Mesothelial cell of epicardium (in vitro differentiated cells): ENCODE results near the gene HSD11B2. TPM values are rescaled to one million over a fixed set of nuclear protein-coding genes. Genes with fewer than 3 reads are reported as not detected.

Experiments used
- DNase-seq, 2 experiments: peaks; one replicate each; pipeline ENCODE4 v3.0.0; 2021; ENCODE audit warnings: low spot score in 2 of 2; ENCODE audit not compliant: unreplicated experiment in 2 of 2
- H3K27ac Mint-ChIP-seq: 2 replicates; pipeline ENCODE4 v1.8.0; 2021; ENCODE audit warnings: mixed read lengths
- H3K27me3 Mint-ChIP-seq: 2 replicates; pipeline ENCODE4 v1.8.0; 2021; ENCODE audit warnings: low read depth, mixed read lengths
- H3K36me3 Mint-ChIP-seq: 2 replicates; pipeline ENCODE4 v1.8.0; 2021; ENCODE audit warnings: mixed read lengths
- H3K4me1 Mint-ChIP-seq: 2 replicates; pipeline ENCODE4 v1.8.0; 2021; ENCODE audit warnings: mixed read lengths
- H3K4me3 Mint-ChIP-seq: 2 replicates; pipeline ENCODE4 v1.8.0; 2021; ENCODE audit warnings: mild to moderate bottlenecking, moderate library complexity, mixed read lengths
- H3K9me3 Mint-ChIP-seq: 2 replicates; pipeline ENCODE4 v1.8.0; 2021; ENCODE audit warnings: mixed read lengths
- CTCF ChIP-seq: fragments of 200-600 bp; sonication (generic); IDR thresholded peaks from one replicate; pipeline ENCODE4 v1.5.0; 2021; ENCODE audit warnings: antibody characterized with exemption; ENCODE audit not compliant: unreplicated experiment
- total RNA-seq: library from RNA; stranded (reverse); gene quantifications from 3 replicates; pipeline ENCODE4 v1.2.1, GENCODE V29; 2021

HSD11B2 gene
- total RNA-seq, 1 donor from 2014 or later: 3.7 TPM

GRCh38 chr16:67431775-67432505 is 1.0 kb downstream of the HSD11B2 start:
- H3K36me3 Mint-ChIP-seq: peaks cover under 1% of the 10 kb centered on the region

DNA sequence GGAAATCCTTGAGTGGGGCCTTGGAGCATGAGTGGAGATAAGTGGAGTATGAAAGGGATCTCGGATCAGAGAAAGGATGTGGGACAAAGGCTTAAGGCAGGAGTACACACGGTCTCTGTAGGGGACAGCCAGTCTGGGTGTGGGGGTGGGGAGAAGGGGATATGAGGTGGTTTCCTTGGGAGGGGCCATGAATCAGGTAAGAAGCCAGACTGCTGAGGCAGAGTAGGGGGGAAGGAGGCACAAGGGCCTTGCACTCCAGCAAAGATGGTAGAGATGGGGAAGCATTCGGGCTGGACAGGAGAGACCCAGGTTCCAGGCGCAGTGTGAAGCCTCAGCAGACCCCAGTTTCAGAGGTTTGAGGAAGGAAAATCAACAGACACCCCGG is 1.6 kb downstream of the HSD11B2 start:
- Mint-ChIP-seq H3K4me1 (peaks cover 11% of the 10 kb centered on the region), H3K9me3 (no peaks in the 10 kb centered on the region), H3K36me3 (peaks cover 3% of the 10 kb centered on the region), H3K4me3 (peak overlapping the region; percentile 41), H3K27me3 (peaks cover 45% of the 10 kb centered on the region), H3K27ac (no peak overlapping the region)
- DNase-seq: no peak
- no peak for TF ChIP-seq CTCF

More at GRCh38 chr16:67431775-67432505, 1.0 kb downstream of the HSD11B2 start:
- no peak for TF ChIP-seq CTCF
- peaks cover 48% of the 10 kb centered on the region for H3K27me3 Mint-ChIP-seq
- H3K27ac Mint-ChIP-seq: no peak overlapping the region
- no peaks in the 10 kb centered on the region for H3K9me3 Mint-ChIP-seq
- peak overlapping the region; percentile 52 for H3K4me3 Mint-ChIP-seq
- no peak for DNase-seq
- H3K4me1 Mint-ChIP-seq: peaks cover 11% of the 10 kb centered on the region

GRCh38 chr16:67433131-67433719 is 2.3 kb downstream of the HSD11B2 start:
- no peak overlapping the region for H3K4me3 Mint-ChIP-seq
- no peak for DNase-seq
- H3K27ac Mint-ChIP-seq: no peak overlapping the region
- TF ChIP-seq CTCF: no peak
- peaks cover 38% of the 10 kb centered on the region for H3K27me3 Mint-ChIP-seq
- H3K9me3 Mint-ChIP-seq: no peaks in the 10 kb centered on the region
- peaks cover 11% of the 10 kb centered on the region for H3K4me1 Mint-ChIP-seq
- peaks cover 3% of the 10 kb centered on the region for H3K36me3 Mint-ChIP-seq

GRCh38 chr16:67435758-67436164 is 4.8 kb downstream of the HSD11B2 start:
- DNase-seq: no peak
- Mint-ChIP-seq H3K36me3 (peaks cover 3% of the 10 kb centered on the region), H3K27me3 (peaks cover 14% of the 10 kb centered on the region), H3K4me3 (no peak overlapping the region), H3K4me1 (peaks cover 7% of the 10 kb centered on the region), H3K27ac (no peak overlapping the region), H3K9me3 (no peaks in the 10 kb centered on the region)
- TF ChIP-seq CTCF: no peak

- no peak for TF ChIP-seq CTCF
- H3K27ac Mint-ChIP-seq: no peak overlapping the region
- peaks cover 4% of the 10 kb centered on the region for H3K4me1 Mint-ChIP-seq
- DNase-seq: no peak
- no peaks in the 10 kb centered on the region for H3K9me3 Mint-ChIP-seq
- H3K27me3 Mint-ChIP-seq: peaks cover 10% of the 10 kb centered on the region
- no peak overlapping the region for H3K4me3 Mint-ChIP-seq
- peaks cover 3% of the 10 kb centered on the region for H3K36me3 Mint-ChIP-seq
These were observed 5.8 kb downstream of the HSD11B2 start for GRCh38 chr16:67436640-67437193.
